PC-9 (cell line): ENCODE measurements around the gene FAM72A. TPM values are rescaled to one million over a fixed set of nuclear protein-coding genes. Genes with fewer than 3 reads are reported as not detected.
"Not testable (repeated sequence)": the region's sequence is repeated elsewhere in the genome, so short reads cannot be mapped to it uniquely, and the experiment has no call there.

Source experiments
- BruUV-seq: library from RNA; stranded (reverse); fragments of 400-500 nt; replicated peaks from 2 replicates; lab custom pipeline; 2021; lab: Mats Ljungman, UMichigan
- CTCF ChIA-PET: fragments of 300-600 bp; sonication (Branson Sonifier 250); formaldehyde crosslinking; loops from one replicate; lab custom pipeline; 2022; ENCODE audit warnings: antibody characterized with exemption; lab: Charles Lee
- POLR2A ChIA-PET: fragments of 300-600 bp; sonication (Branson Sonifier 250); formaldehyde crosslinking; loops from one replicate; lab custom pipeline; 2022; ENCODE audit warnings: antibody characterized with exemption; ENCODE audit not compliant: unreplicated experiment; lab: Charles Lee
- DNase-seq, 2 experiments: peaks; one replicate each; pipeline versions ENCODE4 v3.0.0 to v3.0.0-alpha.2; 2015 to 2022; ENCODE audit warnings: mixed read lengths in 1 of 2
- H2AFZ ChIP-seq: fragments of 200-600 bp; sonication (generic); 2 replicates; pipeline ENCODE4 v1.8.1; 2017; ENCODE audit warnings: antibody characterized with exemption
- H3F3A ChIP-seq: fragments of 200-600 bp; sonication (generic); 2 replicates; pipeline ENCODE4 v1.8.1; 2017; ENCODE audit warnings: antibody characterized with exemption, mild to moderate bottlenecking, low read depth; ENCODE audit not compliant: insufficient read depth
- H3K27ac ChIP-seq: fragments of 200-600 bp; sonication (generic); 2 replicates; pipeline ENCODE4 v1.6.1; 2016; ENCODE audit warnings: mixed run types
- H3K27me3 ChIP-seq: fragments of 200-600 bp; sonication (generic); 2 replicates; pipeline ENCODE4 v1.6.1; 2016; ENCODE audit warnings: low read depth, mixed run types; ENCODE audit not compliant: insufficient read depth
- H3K36me3 ChIP-seq: fragments of 200-600 bp; sonication (generic); 2 replicates; pipeline ENCODE4 v1.6.1; 2016; ENCODE audit warnings: low read depth, mixed run types
- H3K4me1 ChIP-seq: fragments of 200-600 bp; sonication (generic); replicated peaks from 2 replicates; pipeline ENCODE4 v1.6.1; 2016; ENCODE audit warnings: mixed run types; ENCODE audit not compliant: insufficient read depth
- H3K4me2 ChIP-seq: fragments of 200-600 bp; sonication (generic); 2 replicates; pipeline ENCODE4 v1.6.1; 2017; ENCODE audit warnings: mixed run types
- H3K4me3 ChIP-seq: fragments of 200-600 bp; sonication (generic); 2 replicates; pipeline ENCODE4 v1.6.1; 2016; ENCODE audit warnings: mixed run types
- H3K79me2 ChIP-seq: fragments of 200-600 bp; sonication (generic); 2 replicates; pipeline ENCODE4 v1.6.1; 2017; ENCODE audit warnings: low read depth, mixed run types
- H3K9me2 ChIP-seq: fragments of 200-600 bp; sonication (generic); 2 replicates; pipeline ENCODE4 v1.8.1; 2017; ENCODE audit warnings: mild to moderate bottlenecking; ENCODE audit not compliant: insufficient read depth
- H3K9me3 ChIP-seq: fragments of 200-600 bp; sonication (generic); 2 replicates; pipeline ENCODE4 v1.8.1; 2016; ENCODE audit warnings: low read depth; ENCODE audit not compliant: insufficient read depth
- H4K20me1 ChIP-seq: fragments of 200-600 bp; sonication (generic); 2 replicates; pipeline ENCODE4 v1.8.1; 2017; ENCODE audit not compliant: insufficient read depth
- intact Hi-C: fragments of 100-400 bp; cut with micrococcal nuclease; formaldehyde crosslinking; loops from one replicate; pipeline ENCODE4 v1.10.0; 2022; ENCODE audit not compliant: unreplicated experiment
- total RNA-seq: library from RNA; stranded (reverse); gene quantifications from 2 replicates; pipeline ENCODE4 v1.2.3, GENCODE V29; 2021

The FAM72A gene
- total RNA-seq, 1 experiment from 2014 or later: 20.0 TPM

GRCh38 chr1:206235190-206235589 lies 32.6 kb upstream of the FAM72A start:
- intact Hi-C loops, H3K4me3 ChIP-seq, H3K79me2 ChIP-seq, H2AFZ ChIP-seq, H3F3A ChIP-seq, H3K27me3 ChIP-seq, CTCF ChIA-PET, POLR2A ChIA-PET, H3K4me1 ChIP-seq, H3K36me3 ChIP-seq, DNase-seq, H3K4me2 ChIP-seq, H3K9me2 ChIP-seq, BruUV-seq, H3K27ac ChIP-seq, H3K9me3 ChIP-seq, H4K20me1 ChIP-seq: not testable (repeated sequence)

DNA sequence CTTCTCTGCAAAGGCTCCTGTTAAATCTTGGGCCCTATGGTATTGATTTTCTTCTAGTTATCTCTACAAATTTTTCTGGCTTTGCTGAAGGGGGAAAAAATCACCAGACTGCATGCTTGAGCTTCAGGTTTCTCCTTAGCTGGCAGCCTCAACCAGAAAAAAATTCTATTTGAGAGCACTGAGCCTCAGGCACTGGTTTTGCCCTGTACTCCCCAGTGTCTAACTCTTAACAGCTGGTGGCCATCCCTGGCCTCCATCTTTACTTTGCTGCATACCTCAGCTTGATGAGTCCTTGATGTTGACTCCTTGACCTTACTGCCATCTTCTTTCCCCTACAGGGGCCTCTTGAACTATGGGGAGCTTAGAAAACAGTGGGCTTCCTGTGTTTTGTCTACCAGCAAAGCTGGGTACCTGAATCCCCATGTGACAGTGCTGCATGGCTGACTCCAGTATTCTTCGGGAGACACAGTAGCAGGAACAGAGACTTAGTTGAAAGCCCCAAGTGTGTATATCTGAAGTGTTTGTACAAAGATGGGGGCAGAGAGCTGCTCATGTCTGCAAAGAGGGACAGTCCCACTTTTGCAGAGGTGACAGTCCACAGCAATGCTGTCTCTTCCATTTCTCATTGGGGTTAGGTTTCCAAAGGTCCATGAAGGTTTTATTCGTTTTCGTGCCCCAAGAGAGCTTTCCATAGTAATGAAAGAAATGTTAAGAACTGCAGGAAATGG lies 31.7 kb upstream of the FAM72A start:
- H3K4me2 ChIP-seq, H3K4me1 ChIP-seq, H3K4me3 ChIP-seq, CTCF ChIA-PET, POLR2A ChIA-PET, BruUV-seq, H2AFZ ChIP-seq, H3K9me2 ChIP-seq, H3K27ac ChIP-seq, H4K20me1 ChIP-seq, H3K36me3 ChIP-seq, DNase-seq, H3K79me2 ChIP-seq, H3F3A ChIP-seq, intact Hi-C loops, H3K27me3 ChIP-seq, H3K9me3 ChIP-seq: not testable (repeated sequence)

DNA sequence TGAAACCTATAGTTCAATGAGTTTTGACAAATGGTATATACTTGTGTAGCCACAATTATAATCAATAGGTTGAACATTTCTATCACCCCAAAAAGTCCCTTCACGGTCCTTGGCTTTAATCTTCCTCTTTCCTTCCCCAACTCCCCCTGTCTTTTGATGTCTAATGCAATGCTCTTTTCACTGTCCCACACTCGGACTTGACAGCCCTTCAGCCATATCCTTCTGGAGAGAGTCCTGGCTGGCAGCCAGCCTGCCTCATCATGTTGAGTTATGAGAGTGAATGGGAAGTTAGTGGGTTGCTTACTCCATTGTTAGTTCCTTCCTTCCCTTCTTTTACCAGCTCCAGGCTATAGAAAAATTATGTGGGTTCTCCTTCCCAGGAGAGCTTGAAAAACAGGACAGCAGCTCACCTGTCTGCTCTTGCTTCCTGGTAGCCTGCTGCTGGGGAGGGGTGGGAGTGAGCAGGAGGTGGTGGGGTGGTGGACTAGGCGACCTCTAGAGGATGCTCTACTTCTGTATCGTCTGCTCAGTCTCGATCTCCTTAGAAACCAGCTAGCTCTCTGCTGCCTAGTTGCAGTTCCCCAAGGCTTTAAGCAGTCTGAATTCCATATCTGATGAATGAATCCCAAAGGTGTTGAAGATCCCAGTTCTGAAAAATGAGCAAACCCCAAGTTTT lies 30.5 kb upstream of the FAM72A start:
- H3K4me2 ChIP-seq, H3K9me2 ChIP-seq, H3K27ac ChIP-seq, H3K27me3 ChIP-seq, CTCF ChIA-PET, H3K79me2 ChIP-seq, H3K4me3 ChIP-seq, H2AFZ ChIP-seq, H4K20me1 ChIP-seq, BruUV-seq, H3K36me3 ChIP-seq, intact Hi-C loops, H3K9me3 ChIP-seq, H3K4me1 ChIP-seq, H3F3A ChIP-seq, POLR2A ChIA-PET: not testable (repeated sequence)
- peak in 1 of 2 experiments; percentile 41 for DNase-seq

GRCh38 chr1:206231989-206232388 lies 29.4 kb upstream of the FAM72A start:
- H3K27ac ChIP-seq, H3K4me2 ChIP-seq, H2AFZ ChIP-seq, H3F3A ChIP-seq, BruUV-seq, H3K27me3 ChIP-seq, H3K9me2 ChIP-seq, H3K4me3 ChIP-seq, CTCF ChIA-PET, DNase-seq, H3K4me1 ChIP-seq, H4K20me1 ChIP-seq, intact Hi-C loops, H3K36me3 ChIP-seq, H3K79me2 ChIP-seq, H3K9me3 ChIP-seq, POLR2A ChIA-PET: not testable (repeated sequence)

- H3K4me1 ChIP-seq, intact Hi-C loops, BruUV-seq, H3F3A ChIP-seq, H3K27ac ChIP-seq, H3K79me2 ChIP-seq, H3K4me2 ChIP-seq, DNase-seq, H3K9me2 ChIP-seq, H3K4me3 ChIP-seq, CTCF ChIA-PET, H3K9me3 ChIP-seq, H3K27me3 ChIP-seq, H2AFZ ChIP-seq, H3K36me3 ChIP-seq, POLR2A ChIA-PET, H4K20me1 ChIP-seq: not testable (repeated sequence)
These were observed 26.6 kb upstream of the FAM72A start for GRCh38 chr1:206229286-206229685.

DNA sequence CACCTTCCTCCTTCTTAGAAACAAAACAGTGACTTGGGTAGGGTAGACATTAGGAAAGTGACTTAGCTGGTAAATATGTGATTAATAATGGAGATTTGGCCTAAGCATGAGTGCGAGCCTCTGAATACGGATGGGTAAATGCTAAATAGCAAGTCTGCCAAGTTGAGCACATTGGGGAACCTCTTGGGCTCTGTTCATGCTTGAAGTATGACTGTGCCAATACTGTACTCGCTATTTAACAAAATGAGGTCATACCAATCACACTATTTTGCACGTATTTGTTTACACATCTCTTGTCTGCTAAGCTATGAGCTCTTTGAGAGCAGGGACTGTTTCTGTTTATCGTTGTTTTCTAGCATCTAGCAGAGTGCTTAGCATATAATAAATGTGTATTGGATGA lies 24.2 kb upstream of the FAM72A start:
- H3K4me3 ChIP-seq, H4K20me1 ChIP-seq, H3K9me2 ChIP-seq, BruUV-seq, intact Hi-C loops, CTCF ChIA-PET, POLR2A ChIA-PET, H3F3A ChIP-seq, H2AFZ ChIP-seq, H3K4me2 ChIP-seq, H3K79me2 ChIP-seq, H3K4me1 ChIP-seq, DNase-seq, H3K36me3 ChIP-seq, H3K9me3 ChIP-seq, H3K27me3 ChIP-seq, H3K27ac ChIP-seq: not testable (repeated sequence)

- H2AFZ ChIP-seq, H3K9me3 ChIP-seq, BruUV-seq: not testable (repeated sequence)
These were observed 22.7 kb upstream of the FAM72A start for GRCh38 chr1:206225386-206225785.

More at GRCh38 chr1:206225386-206225785, 22.7 kb upstream of the FAM72A start:
- H3K36me3 ChIP-seq, CTCF ChIA-PET, H3K4me3 ChIP-seq, H3K4me2 ChIP-seq, H3K27me3 ChIP-seq, intact Hi-C loops, H3K4me1 ChIP-seq, DNase-seq, H3K9me2 ChIP-seq, POLR2A ChIA-PET, H4K20me1 ChIP-seq, H3F3A ChIP-seq, H3K79me2 ChIP-seq, H3K27ac ChIP-seq: not testable (repeated sequence)
